ENCODE results near the gene KDM6B. TPM values are rescaled to one million over a fixed set of nuclear protein-coding genes. Genes with fewer than 3 reads are reported as not detected.
A peak's percentile ranks its signal among the peaks of the same experiment; 100 is the strongest.

The KDM6B gene
- total and polyA plus RNA-seq, 9 of the 15 experiments (the other 6 are each of a cell fraction or from before 2014, with no cell fraction given): 0.01 to 22.9 (median 2.2) TPM

- TF ChIP-seq REST (IDR thresholded peaks at IDR 0.05; ENCODE audit: borderline replicate concordance) (peak; percentile 25; the same call in 1 of the 2 replicates), REST (CRISPR knock-in tag; IDR thresholded peaks at IDR 0.05; ENCODE audit: low read depth) (no peak), BHLHE40 (IDR thresholded peaks at IDR 0.05; ENCODE audit: low read length) (peak; percentile 45; the same call in 1 of the 2 replicates), MTA2 (IDR thresholded peaks at IDR 0.05; ENCODE audit: low read depth) (no peak)
Measured at GRCh38 chr17:7858522-7858810, 24.4 kb downstream of the KDM6B start (continued).

Data from K562 (cell line).